Prostate gland (tissue), 2 donors: ENCODE data around the gene TRAF2. TPM values are rescaled to one million over a fixed set of nuclear protein-coding genes. Genes with fewer than 3 reads are reported as not detected.

Experiments used
- DNase-seq: peaks from one replicate; pipeline ENCODE4 v3.0.0-alpha.2; 2019; ENCODE audit warnings: low spot score
- H3K27ac ChIP-seq, 2 donors: fragments of 200-600 bp; sonication (generic); 2 replicates each; pipeline ENCODE4 v1.5.1; 2017 to 2019
- H3K27me3 ChIP-seq: fragments of 200-600 bp; sonication (generic); replicated peaks from 2 replicates; pipeline ENCODE4 v1.5.1; 2019; ENCODE audit not compliant: insufficient read depth
- H3K36me3 ChIP-seq, 2 donors: fragments of 200-600 bp; sonication (generic); 1 replicate in 1 of 2; 2 replicates in 1 of 2; pipeline versions ENCODE4 v1.5.1 to v1.8.1; 2017 to 2019
- H3K4me1 ChIP-seq: fragments of 200-600 bp; sonication (generic); replicated peaks from 2 replicates; pipeline ENCODE4 v1.5.1; 2019
- H3K4me3 ChIP-seq, 2 donors: fragments of 200-600 bp; sonication (generic); 2 replicates each; pipeline ENCODE4 v1.5.1; 2017 to 2019
- H3K9me3 ChIP-seq: fragments of 200-600 bp; sonication (generic); 2 replicates; pipeline ENCODE4 v1.5.1; 2017
- POLR2A ChIP-seq: fragments of 450-650 bp; IDR thresholded peaks from one replicate; pipeline ENCODE4 v1.6.1; 2016; ENCODE audit warnings: antibody characterized with exemption, mild to moderate bottlenecking
- POLR2AphosphoS5 ChIP-seq: sonication (generic); formaldehyde crosslinking; IDR thresholded peaks from one replicate; pipeline ENCODE4 v1.6.1; 2017; ENCODE audit warnings: antibody characterized with exemption
- WGBS: methylation state at CpG from one replicate; pipeline ENCODE4 v1.1.5; 2018; 5-methylcytosine and 5-hydroxymethylcytosine counted together
- intact Hi-C: fragments of 100-400 bp; cut with DNase I; formaldehyde crosslinking; loops from one replicate; pipeline ENCODE4 v1.14.2; 2022
- total RNA-seq, 2 donors: library from RNA; depleted of rRNA; stranded (reverse); fragments of >200 nt; gene quantifications; one replicate each; pipeline ENCODE4 v1.1.0, GENCODE V29; 2016
- TF ChIP-seq, protein P1 (sequence below), 4 experiments: fragments of 200-600 bp in 2 of 4; fragments of 450-650 bp in 2 of 4; sonication (generic) in 2 of 4; IDR thresholded peaks; 1 replicate in 3 of 4; 2 replicates in 1 of 4; pipeline ENCODE4 v1.5.1; 2016 to 2019; ENCODE audit warnings: antibody characterized with exemption in 4 of 4, mild to moderate bottlenecking in 2 of 4, moderate library complexity in 2 of 4

TRAF2 gene
- total RNA-seq, 2 donors from 2014 or later = 23.6 to 24.2 TPM

DNA sequence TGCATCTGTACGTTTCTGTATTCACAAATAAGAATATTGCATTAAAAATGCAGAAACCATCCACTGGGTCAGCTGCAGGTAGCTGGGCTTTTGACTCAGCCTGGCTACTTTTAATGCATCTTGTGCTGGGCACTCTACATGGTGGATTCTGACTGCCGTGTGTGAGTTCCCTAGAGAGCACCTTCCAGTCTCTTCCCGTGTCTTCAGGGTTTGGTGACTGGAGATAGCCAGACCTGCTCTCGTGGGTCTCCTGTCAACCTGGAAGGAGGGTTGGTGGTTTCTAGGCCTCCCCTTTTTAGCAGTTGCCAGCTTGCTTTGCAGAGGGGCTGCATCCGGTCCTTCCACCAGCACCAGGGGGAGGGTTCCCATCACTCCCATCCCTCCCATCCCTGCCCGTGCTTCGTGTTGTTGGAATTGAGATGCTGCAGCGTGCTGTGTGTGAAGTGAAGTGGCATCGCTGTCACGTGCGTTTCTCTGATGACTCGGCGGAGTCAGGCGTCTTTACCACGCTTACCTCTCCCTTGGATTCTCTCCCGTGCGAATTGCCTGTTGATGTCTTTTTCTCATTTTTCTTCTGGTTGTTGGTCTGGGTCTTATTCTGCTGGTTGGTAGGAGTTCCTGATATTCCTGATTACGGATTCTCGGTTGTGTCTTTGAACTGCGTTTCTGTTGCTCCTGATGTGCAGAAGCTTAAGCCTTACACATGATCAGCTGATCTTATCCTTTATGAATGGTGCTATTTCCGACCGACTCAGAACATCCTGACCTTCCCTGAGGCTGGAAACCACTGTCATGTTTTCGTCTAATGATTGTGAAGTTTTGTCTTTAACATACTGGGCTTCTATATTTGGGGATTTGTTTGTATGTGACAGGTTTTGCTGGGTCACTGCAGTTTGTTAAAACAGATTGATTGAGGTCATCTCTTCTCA lies 41.3 kb downstream of the TRAF2 start:
- Histone ChIP-seq H3K4me3 (no peak overlapping the region), H3K27me3 (no peaks in the 10 kb centered on the region), H3K4me1 (no peaks in the 10 kb centered on the region), H3K9me3 (no peaks in the 10 kb centered on the region), H3K36me3 (peaks cover 0 to 4% of the 10 kb centered on the region in 2 donors), H3K27ac (no peak overlapping the region)
- WGBS = 76% methylated on average over 23 of the region's 23 CpGs
- no peak for DNase-seq
- TF ChIP-seq POLR2AphosphoS5 (peak; percentile 19), POLR2A (no peak)
- TF ChIP-seq, protein P1, sequence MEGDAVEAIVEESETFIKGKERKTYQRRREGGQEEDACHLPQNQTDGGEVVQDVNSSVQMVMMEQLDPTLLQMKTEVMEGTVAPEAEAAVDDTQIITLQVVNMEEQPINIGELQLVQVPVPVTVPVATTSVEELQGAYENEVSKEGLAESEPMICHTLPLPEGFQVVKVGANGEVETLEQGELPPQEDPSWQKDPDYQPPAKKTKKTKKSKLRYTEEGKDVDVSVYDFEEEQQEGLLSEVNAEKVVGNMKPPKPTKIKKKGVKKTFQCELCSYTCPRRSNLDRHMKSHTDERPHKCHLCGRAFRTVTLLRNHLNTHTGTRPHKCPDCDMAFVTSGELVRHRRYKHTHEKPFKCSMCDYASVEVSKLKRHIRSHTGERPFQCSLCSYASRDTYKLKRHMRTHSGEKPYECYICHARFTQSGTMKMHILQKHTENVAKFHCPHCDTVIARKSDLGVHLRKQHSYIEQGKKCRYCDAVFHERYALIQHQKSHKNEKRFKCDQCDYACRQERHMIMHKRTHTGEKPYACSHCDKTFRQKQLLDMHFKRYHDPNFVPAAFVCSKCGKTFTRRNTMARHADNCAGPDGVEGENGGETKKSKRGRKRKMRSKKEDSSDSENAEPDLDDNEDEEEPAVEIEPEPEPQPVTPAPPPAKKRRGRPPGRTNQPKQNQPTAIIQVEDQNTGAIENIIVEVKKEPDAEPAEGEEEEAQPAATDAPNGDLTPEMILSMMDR (IDR thresholded peaks at IDR 0.05) = no peak
- intact Hi-C loops = no loop called here

DNA sequence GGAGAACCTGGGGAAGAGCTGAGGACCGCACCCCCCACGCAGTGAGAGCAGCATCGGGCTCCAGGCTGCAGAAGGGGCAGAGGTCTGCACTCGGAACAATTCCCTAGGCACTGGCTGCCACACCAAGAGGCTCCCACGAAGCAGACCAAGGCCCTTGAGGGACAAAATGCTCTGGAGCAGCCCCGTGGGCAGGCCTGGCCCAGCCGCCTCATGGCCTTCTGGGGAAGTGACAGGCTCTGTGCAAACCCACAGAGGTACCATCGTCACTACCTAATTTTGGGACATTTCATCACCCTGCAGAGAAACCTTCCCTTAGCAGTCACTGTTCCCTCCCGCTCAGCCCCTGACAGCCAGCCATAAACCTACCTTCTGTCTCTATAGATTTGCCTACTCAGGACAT lies 42.3 kb downstream of the TRAF2 start:
- 77% methylated on average over 9 of the region's 9 CpGs for WGBS
- Histone ChIP-seq H3K27ac (peak overlapping the region; percentile 24 to 35), H3K36me3 (peaks cover 0 to 4% of the 10 kb centered on the region in 2 donors), H3K4me3 (no peak overlapping the region), H3K4me1 (no peaks in the 10 kb centered on the region), H3K9me3 (no peaks in the 10 kb centered on the region), H3K27me3 (no peaks in the 10 kb centered on the region)
- TF ChIP-seq POLR2A (no peak), POLR2AphosphoS5 (no peak)
- TF ChIP-seq, protein P1 (IDR thresholded peaks at IDR 0.05) = no peak
- no peak for DNase-seq
- intact Hi-C loops = no loop called here

DNA sequence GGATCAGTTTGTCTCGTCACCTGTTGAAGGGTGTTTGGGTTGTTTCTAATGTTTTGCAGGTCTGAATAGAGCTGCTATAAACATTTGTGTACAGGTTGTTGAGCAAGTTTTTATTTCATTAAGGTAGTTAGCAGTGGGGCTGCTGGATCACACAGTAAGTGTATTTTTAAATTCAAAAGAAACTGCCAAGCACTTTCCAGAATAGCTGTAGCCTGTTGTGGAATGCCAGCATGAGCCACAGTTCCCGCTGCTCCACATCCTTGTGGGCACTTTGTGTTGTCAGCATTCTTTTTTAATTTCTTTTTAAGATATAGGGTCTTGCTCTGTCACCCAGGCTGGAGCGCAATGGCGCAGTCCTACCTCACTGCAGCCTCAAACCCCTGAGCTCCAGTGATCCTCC lies 43.7 kb downstream of the TRAF2 start:
- H3K4me3 ChIP-seq = no peak overlapping the region
- intact Hi-C loops = no loop called here
- no peak overlapping the region for H3K27ac ChIP-seq
- no peaks in the 10 kb centered on the region for H3K4me1 ChIP-seq
- WGBS = 95% methylated on average over 4 of the region's 4 CpGs
- no peaks in the 10 kb centered on the region for H3K27me3 ChIP-seq
- H3K36me3 ChIP-seq = peaks cover 0 to 4% of the 10 kb centered on the region in 2 donors
- TF ChIP-seq POLR2A = no peak
- TF ChIP-seq, protein P1 (IDR thresholded peaks at IDR 0.05) = no peak
- no peak for TF ChIP-seq POLR2AphosphoS5
- DNase-seq = no peak
- no peaks in the 10 kb centered on the region for H3K9me3 ChIP-seq

DNA sequence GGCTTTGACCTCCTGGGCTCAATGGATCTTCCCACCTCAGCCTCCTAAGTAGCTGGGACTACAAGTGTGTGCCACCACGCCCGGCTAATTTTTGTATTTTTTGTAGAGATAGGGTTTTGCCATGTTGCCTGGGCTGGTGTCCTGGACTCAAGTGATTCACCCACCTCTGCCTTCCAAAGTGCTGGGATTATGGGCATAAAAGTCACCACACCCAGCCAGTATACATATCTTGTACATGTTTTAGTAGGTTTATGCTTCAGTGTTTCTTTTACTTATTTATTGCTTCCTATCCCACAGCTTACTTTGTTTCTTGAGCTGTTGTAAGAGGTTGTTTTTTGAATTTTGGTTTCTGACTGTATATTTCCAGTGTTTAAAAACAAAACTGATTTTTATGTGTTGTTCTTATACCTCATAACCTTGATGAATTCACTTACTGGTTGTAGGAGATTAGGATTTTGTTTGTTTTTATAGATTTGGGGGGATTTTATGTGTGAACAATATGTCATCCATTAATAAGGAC lies 45.4 kb downstream of the TRAF2 start:
- no peak overlapping the region for H3K4me3 ChIP-seq
- no peaks in the 10 kb centered on the region for H3K36me3 ChIP-seq
- TF ChIP-seq POLR2A (no peak), POLR2AphosphoS5 (no peak)
- TF ChIP-seq, protein P1 (IDR thresholded peaks at IDR 0.05) = no peak
- no peaks in the 10 kb centered on the region for H3K4me1 ChIP-seq
- H3K27me3 ChIP-seq = no peaks in the 10 kb centered on the region
- 97% methylated on average over 2 of the region's 2 CpGs for WGBS
- H3K9me3 ChIP-seq = no peaks in the 10 kb centered on the region
- DNase-seq = no peak
- intact Hi-C loops = no loop called here
- H3K27ac ChIP-seq = no peak overlapping the region

DNA sequence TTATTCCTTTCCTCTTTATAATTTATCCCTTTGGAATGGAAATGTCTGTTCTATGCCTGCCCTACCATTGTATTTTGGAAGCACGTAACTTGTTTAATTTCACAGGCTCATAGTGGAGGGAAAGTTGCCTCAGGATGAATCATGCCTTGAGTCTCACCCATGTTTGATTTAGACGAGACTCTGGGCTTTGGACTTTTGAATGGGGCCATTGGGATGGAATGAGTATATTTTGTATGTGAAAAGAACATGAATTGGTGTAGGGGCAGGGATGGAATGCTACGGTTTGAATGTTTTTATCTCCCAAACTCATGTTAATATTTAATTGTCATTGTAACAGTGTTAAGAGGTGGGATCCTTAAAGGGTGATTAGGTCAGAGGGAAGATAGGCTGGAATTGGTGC lies 48.0 kb downstream of the TRAF2 start:
- Histone ChIP-seq H3K27me3 (no peaks in the 10 kb centered on the region), H3K4me3 (no peak overlapping the region), H3K4me1 (no peaks in the 10 kb centered on the region), H3K27ac (no peak overlapping the region), H3K9me3 (no peaks in the 10 kb centered on the region), H3K36me3 (no peaks in the 10 kb centered on the region)
- intact Hi-C loops = no loop called here
- no peak for DNase-seq
- TF ChIP-seq POLR2AphosphoS5 = no peak
- TF ChIP-seq, protein P1 (IDR thresholded peaks at IDR 0.05) = no peak
- no peak for TF ChIP-seq POLR2A
- 88% methylated on average over 3 of the region's 3 CpGs for WGBS
